Natural killer cell (primary cell): ENCODE measurements around the gene SMIM5. TPM values are rescaled to one million over a fixed set of nuclear protein-coding genes. Genes with fewer than 3 reads are reported as not detected.

Source experiments
- ATAC-seq, 3 donors: fragments of 150-1000 bp in 2 of 3; fragments of 200-7000 bp in 1 of 3; cut with Tn5 transposase; 1 replicate in 1 of 3; 2 replicates in 2 of 3; pipeline ENCODE4 v1.10.0; 2021; ENCODE audit warnings: mild to moderate bottlenecking in 2 of 3, moderate library complexity in 2 of 3
- DNase-seq, 2 donors: peaks; one replicate each; pipeline versions ENCODE4 v3.0.0 to v3.0.0-alpha.2; 2013 to 2021; ENCODE audit warnings: mixed read lengths in 1 of 2
- H3K27ac ChIP-seq: one replicate; pipeline ENCODE4 v1.5.1; 2013; ENCODE audit warnings: mild to moderate bottlenecking, low read length
- H3K27me3 ChIP-seq: one replicate; pipeline ENCODE4 v1.6.1; 2013; ENCODE audit warnings: low read length; ENCODE audit not compliant: control insufficient read depth, insufficient read depth
- H3K36me3 ChIP-seq: one replicate; pipeline ENCODE4 v1.6.1; 2013; ENCODE audit warnings: low read length; ENCODE audit not compliant: control insufficient read depth, insufficient read depth
- H3K4me1 ChIP-seq: one replicate; pipeline ENCODE4 v1.6.1; 2013; ENCODE audit warnings: low read length; ENCODE audit not compliant: control insufficient read depth, insufficient read depth
- H3K4me3 ChIP-seq: one replicate; pipeline ENCODE4 v1.5.1; 2013; ENCODE audit warnings: low read length
- H3K9me3 ChIP-seq: one replicate; pipeline ENCODE4 v1.6.1; 2013; ENCODE audit warnings: low read length; ENCODE audit not compliant: control insufficient read depth, insufficient read depth
- H3K27ac Mint-ChIP-seq, 2 donors: one replicate each; pipeline ENCODE4 v1.8.0; 2022; ENCODE audit warnings: mild to moderate bottlenecking in 2 of 2, mixed read lengths in 2 of 2, moderate library complexity in 1 of 2
- H3K27me3 Mint-ChIP-seq, 2 donors: one replicate each; pipeline ENCODE4 v1.8.0; 2022; ENCODE audit warnings: low read depth in 2 of 2, mixed read lengths in 2 of 2
- H3K36me3 Mint-ChIP-seq: one replicate; pipeline ENCODE4 v1.8.0; 2022; ENCODE audit warnings: mixed read lengths
- H3K4me1 Mint-ChIP-seq, 2 donors: one replicate each; pipeline ENCODE4 v1.8.0; 2022; ENCODE audit warnings: mixed read lengths in 2 of 2
- H3K4me3 Mint-ChIP-seq: one replicate; pipeline ENCODE4 v1.8.0; 2022; ENCODE audit warnings: mild to moderate bottlenecking, moderate library complexity, mixed read lengths
- H3K9me3 Mint-ChIP-seq, 2 donors: one replicate each; pipeline ENCODE4 v1.8.0; 2022; ENCODE audit warnings: mixed read lengths in 2 of 2
- CTCF ChIP-seq: fragments of 200-600 bp; IDR thresholded peaks from one replicate; pipeline ENCODE4 v1.8.0; 2022; ENCODE audit warnings: antibody characterized with exemption
- WGBS: methylation state at CpG from one replicate; pipeline ENCODE4 v1.1.7; 2013; ENCODE audit warnings: missing lambda C conversion rate; ENCODE audit not compliant: insufficient coverage; 5-methylcytosine and 5-hydroxymethylcytosine counted together
- intact Hi-C: fragments of 100-400 bp; cut with micrococcal nuclease; formaldehyde crosslinking; loops from one replicate; pipeline ENCODE4 v1.14.2; 2022
- total RNA-seq, 4 donors: library from RNA; stranded (reverse); fragments of 120-200 nt in 1 of 4; gene quantifications; one replicate each; pipeline versions ENCODE4 v1.2.3 to v1.2.4, GENCODE V29; 2013 to 2022

The SMIM5 gene
- total RNA-seq, 3 donors from 2014 or later (not counting 1 experiment from before 2014, with no cell fraction given) = 0.95 to 2.0 (median 1.5) TPM

- DNase-seq = no peak
- Histone ChIP-seq H3K4me3 (no peak overlapping the region), H3K4me1 (no peaks in the 10 kb centered on the region), H3K9me3 (no peaks in the 10 kb centered on the region), H3K27me3 (no peaks in the 10 kb centered on the region), H3K36me3 (peaks cover 41% of the 10 kb centered on the region), H3K27ac (no peak overlapping the region)
- Mint-ChIP-seq H3K36me3 (no peaks in the 10 kb centered on the region), H3K4me1 (no peaks in the 10 kb centered on the region), H3K9me3 (no peaks in the 10 kb centered on the region), H3K27ac (no peak overlapping the region), H3K27me3 (no peaks in the 10 kb centered on the region), H3K4me3 (no peak overlapping the region)
- ATAC-seq = no peak
- TF ChIP-seq CTCF = no peak
- intact Hi-C loops = no loop called here
- 92% methylated on average over 5 of the region's 5 CpGs for WGBS
Observed at GRCh38 chr17:75658237-75658636, 25.0 kb downstream of the SMIM5 start.

DNA sequence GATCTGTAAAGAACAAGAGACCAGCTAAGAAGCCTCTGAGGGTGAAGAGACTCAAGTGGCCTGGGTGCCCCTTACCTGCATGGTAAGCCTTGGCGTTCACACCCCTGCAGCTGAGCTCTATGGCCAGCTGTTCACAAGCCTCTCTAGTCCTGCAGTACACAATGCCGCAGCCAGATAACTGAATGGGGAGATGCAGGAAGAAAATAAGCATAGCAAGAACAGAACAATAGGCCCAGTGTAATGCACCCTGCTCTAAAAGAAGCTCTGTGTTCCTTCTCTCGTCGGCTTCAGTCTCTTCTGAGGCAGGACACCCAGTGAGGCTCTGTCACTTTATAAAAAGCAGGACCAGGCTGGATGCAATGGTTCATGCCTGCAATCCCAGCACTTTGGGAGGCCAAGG, 28.3 kb downstream of the SMIM5 start:
- Mint-ChIP-seq H3K27me3 (no peaks in the 10 kb centered on the region), H3K4me1 (no peaks in the 10 kb centered on the region), H3K9me3 (no peaks in the 10 kb centered on the region), H3K27ac (no peak overlapping the region), H3K36me3 (no peaks in the 10 kb centered on the region), H3K4me3 (no peak overlapping the region)
- Histone ChIP-seq H3K36me3 (peaks cover 41% of the 10 kb centered on the region), H3K27ac (no peak overlapping the region), H3K27me3 (no peaks in the 10 kb centered on the region), H3K9me3 (no peaks in the 10 kb centered on the region), H3K4me3 (no peak overlapping the region), H3K4me1 (peaks cover 6% of the 10 kb centered on the region)
- intact Hi-C loops = no loop called here
- DNase-seq = no peak
- no peak for TF ChIP-seq CTCF
- no peak for ATAC-seq
- WGBS = 98% methylated on average over 4 of the region's 4 CpGs

DNA sequence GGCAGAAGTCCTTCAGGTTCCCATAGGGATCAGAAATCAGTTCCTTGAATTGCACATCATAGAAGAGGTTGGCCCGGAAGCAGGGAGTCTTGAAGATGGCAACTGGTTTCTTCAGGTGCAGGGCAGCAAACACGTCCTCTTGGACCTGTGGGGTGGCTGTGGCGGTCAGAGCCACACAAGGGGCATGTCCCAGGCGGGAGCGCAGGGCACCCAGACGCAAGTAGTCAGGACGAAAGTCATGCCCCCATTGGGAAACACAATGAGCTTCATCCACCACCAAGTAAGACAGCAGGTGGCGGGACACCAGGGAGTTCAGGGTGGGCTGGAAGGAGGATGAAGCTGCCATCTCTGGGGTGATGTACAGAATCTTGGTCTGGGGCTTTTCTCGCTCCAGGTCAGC, 29.3 kb downstream of the SMIM5 start:
- no peak for ATAC-seq

More for the DNA sequence above, 29.3 kb downstream of the SMIM5 start:
- no peak for TF ChIP-seq CTCF
- Mint-ChIP-seq H3K4me1 (no peaks in the 10 kb centered on the region), H3K36me3 (no peaks in the 10 kb centered on the region), H3K27ac (no peak overlapping the region), H3K27me3 (no peaks in the 10 kb centered on the region), H3K4me3 (no peak overlapping the region), H3K9me3 (no peaks in the 10 kb centered on the region)
- DNase-seq = no peak
- H3K36me3 ChIP-seq = peaks cover 35% of the 10 kb centered on the region
- intact Hi-C loops = no loop called here
- 97% methylated on average over 7 of the region's 9 CpGs for WGBS
- no peak overlapping the region for H3K27ac ChIP-seq
- peaks cover 10% of the 10 kb centered on the region for H3K4me1 ChIP-seq
- no peak overlapping the region for H3K4me3 ChIP-seq
- H3K27me3 ChIP-seq = no peaks in the 10 kb centered on the region
- no peaks in the 10 kb centered on the region for H3K9me3 ChIP-seq
